GM10266 (cell line): ENCODE data around the gene PLEKHG7.

ENCODE experiments used
- DNase-seq: peaks from one replicate; pipeline ENCODE4 v3.0.0; 2012; ENCODE audit errors: extremely low spot score
- CTCF ChIP-seq: IDR thresholded peaks from 2 replicates; pipeline ENCODE4 v1.5.1; 2012; ENCODE audit warnings: mild to moderate bottlenecking, low read depth; ENCODE audit not compliant: control insufficient read depth, insufficient read depth; ENCODE audit errors: missing control alignments

The PLEKHG7 gene

GRCh38 chr12:92722897-92723296 is 20.1 kb downstream of the PLEKHG7 start:
- no peak for DNase-seq
- no peak for TF ChIP-seq CTCF

- TF ChIP-seq CTCF = no peak
- no peak for DNase-seq
Measured at GRCh38 chr12:92726850-92727249, 24.1 kb downstream of the PLEKHG7 start.

GRCh38 chr12:92729773-92730305 is 27.1 kb downstream of the PLEKHG7 start:
- no peak for TF ChIP-seq CTCF
- no peak for DNase-seq

- TF ChIP-seq CTCF = no peak
- DNase-seq = no peak
Measured at GRCh38 chr12:92730758-92731157, 28.0 kb downstream of the PLEKHG7 start.

- DNase-seq = no peak
- no peak for TF ChIP-seq CTCF
Measured at GRCh38 chr12:92732216-92732615, 29.4 kb downstream of the PLEKHG7 start.

GRCh38 chr12:92732716-92733115 is 29.9 kb downstream of the PLEKHG7 start:
- no peak for TF ChIP-seq CTCF
- DNase-seq = no peak

GRCh38 chr12:92733181-92733580 is 30.4 kb downstream of the PLEKHG7 start:
- no peak for TF ChIP-seq CTCF

More at GRCh38 chr12:92733181-92733580, 30.4 kb downstream of the PLEKHG7 start:
- no peak for DNase-seq
